SW 1271 (cell line): ENCODE measurements around the gene NTRK2.

Experiments
- DNase-seq, 2 experiments: peaks; one replicate each; lab custom pipeline; 2025; lab: John Stamatoyannopoulos, UW

The NTRK2 gene

GRCh38 chr9:84819491-84819991 is 150.0 kb downstream of the NTRK2 start:
- DNase-seq = no peak

GRCh38 chr9:84821431-84821830 is 151.9 kb downstream of the NTRK2 start:
- DNase-seq = no peak

- DNase-seq = no peak
Measured at GRCh38 chr9:84822589-84823233, 153.2 kb downstream of the NTRK2 start.

DNA sequence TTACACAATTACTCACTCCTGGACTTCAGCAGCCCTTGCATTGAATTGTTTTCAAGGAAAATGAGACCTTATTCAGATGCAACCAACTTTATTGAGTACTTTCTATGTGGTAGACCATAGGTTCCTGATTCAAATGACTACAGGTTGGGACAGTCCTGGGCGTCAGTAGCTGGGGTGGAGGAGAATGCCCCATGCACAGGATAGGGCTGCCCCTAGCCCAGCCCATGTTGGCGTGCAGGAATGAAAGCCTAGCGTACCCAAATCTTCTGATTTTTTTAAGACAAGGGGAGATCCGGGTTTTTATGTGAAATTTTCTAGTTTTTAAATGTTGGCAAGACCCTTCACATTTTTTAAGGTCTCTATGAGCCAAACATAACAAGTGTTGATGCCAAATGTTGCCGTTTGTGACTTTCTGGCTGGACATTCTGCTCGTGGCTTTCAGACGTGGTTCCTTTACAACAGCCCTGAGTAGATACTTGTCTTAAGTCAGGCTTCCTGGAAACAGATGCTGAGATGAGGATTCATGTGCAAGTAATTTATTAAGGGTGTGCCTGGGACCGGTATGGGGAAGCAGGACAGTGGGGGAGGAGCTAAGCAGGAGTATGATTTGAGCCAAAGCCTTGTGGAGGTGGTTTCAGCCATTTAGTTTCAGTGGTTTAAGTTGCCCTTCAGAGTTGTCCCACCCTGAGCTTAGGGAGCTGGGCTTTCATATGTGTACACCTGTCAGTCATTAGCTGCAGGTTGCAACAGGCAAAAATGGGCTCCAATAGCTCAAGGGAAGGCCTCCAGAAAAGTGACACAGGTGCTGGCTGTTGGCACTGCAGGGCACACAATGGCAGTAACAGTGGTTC is 154.1 kb downstream of the NTRK2 start:
- DNase-seq = no peak

GRCh38 chr9:84827216-84827765 is 157.8 kb downstream of the NTRK2 start:
- no peak for DNase-seq

DNA sequence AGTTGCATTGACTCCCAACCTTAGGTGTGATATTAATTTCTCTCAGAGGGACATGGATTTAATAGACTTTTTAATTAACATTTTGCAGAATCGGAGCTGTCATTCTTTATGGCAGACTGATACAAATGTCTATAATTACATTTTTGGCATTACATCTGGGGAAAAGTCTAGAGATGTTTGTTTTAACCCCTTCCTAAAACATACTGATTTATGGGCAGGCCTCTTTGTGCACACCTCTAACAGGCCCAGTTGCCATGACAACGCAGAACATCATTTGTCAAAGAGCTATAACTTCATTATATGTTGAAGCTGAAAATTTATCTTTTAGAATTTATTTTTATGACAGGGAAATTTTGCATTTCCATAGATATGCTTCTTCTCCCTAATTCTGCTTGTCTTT is 158.5 kb downstream of the NTRK2 start:
- no peak for DNase-seq

DNA sequence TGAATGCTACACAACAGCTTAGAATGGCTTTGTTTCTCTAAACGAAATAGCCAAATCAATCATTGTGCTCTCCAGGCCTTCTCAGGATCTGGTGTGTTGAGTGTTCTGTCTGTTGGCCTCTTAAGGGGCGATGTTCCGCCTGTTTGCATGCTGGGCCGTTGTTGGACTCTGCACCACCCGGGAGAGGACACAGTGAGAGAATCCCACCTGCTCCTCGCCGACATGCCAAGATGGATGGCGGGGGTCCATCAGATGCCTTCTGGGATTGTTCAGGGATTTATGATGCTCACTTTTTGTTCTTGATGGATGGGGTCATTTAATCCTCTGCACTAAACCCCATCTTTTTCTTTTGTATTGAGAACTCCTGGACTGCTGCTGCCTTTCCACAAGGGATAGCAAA is 159.9 kb downstream of the NTRK2 start:
- no peak for DNase-seq

DNA sequence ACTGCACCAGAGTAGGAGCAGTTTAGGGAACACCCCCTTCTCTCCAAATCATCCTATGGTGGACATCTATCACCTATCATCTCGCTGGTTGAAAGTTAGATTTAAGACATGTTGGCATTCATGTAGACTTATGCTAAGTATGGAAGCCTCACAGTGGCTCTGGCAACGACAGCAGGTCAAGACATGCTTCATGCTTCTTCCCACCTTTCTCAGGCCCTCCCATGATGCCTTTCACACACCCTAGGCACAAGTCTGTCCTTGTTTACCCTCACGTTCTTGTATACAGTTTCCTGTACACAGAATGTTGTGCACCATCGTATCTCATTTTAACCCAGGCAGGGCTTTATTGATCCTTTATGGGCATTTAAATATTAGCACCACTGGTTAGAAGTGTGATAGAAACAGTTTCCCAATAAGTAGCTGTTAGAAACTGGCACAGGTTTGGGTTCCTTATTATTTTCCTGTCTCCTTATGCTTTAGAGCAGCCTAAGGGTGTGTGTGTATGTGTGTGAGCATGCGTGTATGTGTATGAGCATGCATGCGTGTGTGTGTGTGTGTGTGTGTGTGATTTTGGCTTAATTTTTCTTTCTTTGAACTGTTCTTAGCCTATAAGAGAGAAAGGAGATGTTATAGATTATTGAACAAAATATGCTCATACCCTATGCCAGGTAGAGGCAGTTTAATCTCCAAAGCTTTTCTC is 160.6 kb downstream of the NTRK2 start:
- DNase-seq = no peak

GRCh38 chr9:84831377-84831776 is 161.8 kb downstream of the NTRK2 start:
- DNase-seq = no peak

GRCh38 chr9:84832453-84832852 is 162.9 kb downstream of the NTRK2 start:
- DNase-seq = no peak

- no peak for DNase-seq
Measured at GRCh38 chr9:84834426-84834825, 164.9 kb downstream of the NTRK2 start.

DNA sequence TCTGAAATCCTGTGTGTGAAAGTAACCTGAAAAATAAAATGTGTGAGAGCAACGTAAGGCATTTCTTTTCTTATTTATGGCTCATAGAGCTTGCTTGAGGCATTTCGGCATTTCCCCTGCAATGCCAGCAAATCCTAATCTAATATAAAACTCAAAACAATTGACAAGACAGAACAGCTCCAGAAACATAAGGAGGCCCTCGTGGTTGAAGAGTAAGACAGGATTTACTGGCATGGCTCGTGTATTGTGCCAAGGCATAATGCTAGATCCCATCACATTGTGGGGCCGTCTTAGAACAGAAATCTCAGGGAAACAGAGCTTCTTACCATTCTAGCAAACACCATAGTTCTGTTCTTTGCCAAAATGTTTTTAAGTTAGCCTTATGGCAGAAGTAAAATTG is 166.2 kb downstream of the NTRK2 start:
- DNase-seq = no peak

DNA sequence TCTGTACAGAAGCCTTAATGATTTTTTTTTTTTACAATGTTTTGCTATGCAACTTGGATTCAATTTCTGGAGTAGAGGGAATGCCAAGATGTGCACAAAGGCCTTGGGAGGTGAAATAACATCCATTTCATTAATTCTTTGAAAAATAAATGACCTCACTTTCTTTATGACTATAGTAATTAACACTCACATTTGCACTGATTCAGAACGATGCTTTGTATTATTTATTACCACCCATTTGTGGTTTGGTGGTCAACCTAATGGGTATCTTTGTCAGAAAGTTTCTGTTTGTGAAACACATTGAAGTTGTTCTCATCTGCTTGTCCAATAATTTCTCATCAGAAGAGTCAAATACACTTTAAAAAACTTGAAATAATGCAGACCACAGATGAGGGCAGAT is 169.3 kb downstream of the NTRK2 start:
- no peak for DNase-seq

GRCh38 chr9:84839541-84839940 is 170.0 kb downstream of the NTRK2 start:
- DNase-seq = no peak

DNA sequence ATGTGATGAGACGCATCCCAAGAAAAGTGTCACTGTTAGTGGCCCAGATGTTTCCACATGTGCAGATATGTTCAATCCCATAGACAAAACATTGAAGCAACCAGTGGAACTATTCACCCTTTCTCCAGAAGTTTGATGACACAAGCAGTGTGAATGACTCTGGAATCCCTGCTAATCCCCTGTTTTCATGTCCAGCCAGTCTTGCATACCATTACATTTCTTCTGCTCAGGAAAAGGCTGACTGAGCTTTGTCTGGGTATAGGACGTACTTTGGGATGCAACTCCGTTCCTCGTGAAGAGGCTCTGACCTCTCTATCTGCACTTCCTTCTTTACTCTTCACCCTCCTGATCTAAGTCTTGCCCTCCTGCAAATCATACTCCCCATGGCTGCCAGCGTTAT is 172.4 kb downstream of the NTRK2 start:
- DNase-seq = no peak

DNA sequence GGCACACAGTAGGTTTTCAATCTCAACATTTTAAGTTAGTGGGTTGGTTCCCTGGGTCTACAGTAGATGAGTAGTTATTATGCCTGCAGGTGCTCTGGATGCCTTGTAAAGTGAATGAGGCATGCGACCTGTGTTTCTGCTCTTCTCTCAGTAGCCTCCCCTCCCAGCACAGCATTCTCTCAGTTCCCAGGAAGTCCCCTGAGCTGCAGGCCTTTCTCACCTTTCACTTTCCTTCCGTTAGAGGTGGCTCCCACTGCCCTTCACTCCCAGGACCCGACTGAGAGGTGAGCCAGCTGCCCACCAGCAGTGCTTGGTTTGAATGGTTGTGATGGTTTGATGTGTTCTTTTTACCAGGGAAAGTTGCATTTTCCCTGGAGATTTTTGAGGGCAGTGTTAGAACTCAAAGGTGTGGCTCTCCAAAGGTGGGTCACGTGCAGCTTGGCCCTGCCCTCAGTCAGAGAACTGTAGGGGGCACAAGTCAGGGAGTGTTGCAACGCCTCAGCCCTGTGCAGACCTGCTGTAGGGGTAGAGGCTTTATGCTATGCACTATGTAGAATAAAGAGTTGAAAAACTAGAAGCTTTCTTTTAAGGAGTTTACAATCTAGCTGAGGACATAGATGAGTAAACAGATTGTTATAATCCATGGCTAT is 173.8 kb downstream of the NTRK2 start:
- no peak for DNase-seq

GRCh38 chr9:84845956-84846900 is 176.7 kb downstream of the NTRK2 start:
- no peak for DNase-seq

- DNase-seq = no peak
Measured at GRCh38 chr9:84846906-84847305, 177.4 kb downstream of the NTRK2 start.

DNA sequence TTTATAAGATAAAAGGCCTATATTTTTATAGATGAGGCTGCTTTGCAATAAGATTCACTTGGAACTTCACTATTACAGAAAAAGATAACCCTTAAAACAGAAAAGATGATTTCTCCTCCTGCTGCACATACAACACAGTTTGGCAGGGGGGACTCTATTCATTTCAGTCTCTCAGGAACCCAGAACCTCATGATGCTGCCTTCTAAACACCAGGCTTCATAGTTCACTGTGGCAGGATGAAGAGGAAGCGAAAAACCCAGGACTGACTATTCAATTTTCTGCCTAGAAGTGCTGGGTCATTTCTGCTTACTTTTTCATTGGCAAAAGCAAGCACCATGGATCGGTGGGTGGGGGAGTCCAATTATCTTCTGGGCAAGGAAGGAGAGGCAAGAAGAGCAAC is 179.5 kb downstream of the NTRK2 start:
- no peak for DNase-seq

- no peak for DNase-seq
Measured at GRCh38 chr9:84850830-84851392, 181.4 kb downstream of the NTRK2 start.
